Colonic mucosa (tissue), 4 donors: ENCODE results near the gene TPST2. TPM values are rescaled to one million over a fixed set of nuclear protein-coding genes. Genes with fewer than 3 reads are reported as not detected.

Experiments used
- DNase-seq: peaks from one replicate; pipeline ENCODE4 v3.0.0-alpha.2; 2020
- H3K27ac ChIP-seq: fragments of 200-600 bp; one replicate; pipeline ENCODE4 v1.8.0; 2021
- H3K27me3 ChIP-seq: fragments of 200-600 bp; one replicate; pipeline ENCODE4 v1.8.0; 2021
- H3K36me3 ChIP-seq: fragments of 200-600 bp; one replicate; pipeline ENCODE4 v1.8.0; 2021
- H3K4me1 ChIP-seq: fragments of 200-600 bp; one replicate; pipeline ENCODE4 v1.8.0; 2021; ENCODE audit warnings: mild to moderate bottlenecking
- H3K4me3 ChIP-seq: fragments of 200-600 bp; one replicate; pipeline ENCODE4 v1.8.0; 2021
- H3K9ac ChIP-seq, 2 donors: one replicate each; pipeline ENCODE4 v1.7.0; 2013; ENCODE audit warnings: control low read depth in 2 of 2, low read depth in 2 of 2, low read length in 2 of 2
- H3K9me3 ChIP-seq: fragments of 200-600 bp; one replicate; pipeline ENCODE4 v1.8.0; 2021
- intact Hi-C: fragments of 100-400 bp; cut with DNase I; formaldehyde crosslinking; loops from one replicate; pipeline ENCODE4 v1.14.1; 2022
- total RNA-seq, 2 donors: library from RNA; stranded (reverse); fragmentation: NEBNext Ultra II Directional in 1 of 2; extraction: Animal tissue kit (Norgen Biotek cat#: 25700) in 1 of 2; gene quantifications; one replicate each; pipeline ENCODE4 v1.2.1, GENCODE V29; 2021
- TF ChIP-seq, protein P1 (sequence below): fragments of 200-600 bp; IDR thresholded peaks from one replicate; pipeline ENCODE4 v1.8.0; 2022; ENCODE audit warnings: antibody characterized with exemption, mild to moderate bottlenecking
- donor health status: healthy.
- donor health status: DM: no; HTN: no; CAD: no.
- donor health status: DM: no; HTN: no; CAD: no.

TPST2 gene
- total RNA-seq, 2 donors from 2014 or later, result 13.3 to 19.9 TPM

DNA sequence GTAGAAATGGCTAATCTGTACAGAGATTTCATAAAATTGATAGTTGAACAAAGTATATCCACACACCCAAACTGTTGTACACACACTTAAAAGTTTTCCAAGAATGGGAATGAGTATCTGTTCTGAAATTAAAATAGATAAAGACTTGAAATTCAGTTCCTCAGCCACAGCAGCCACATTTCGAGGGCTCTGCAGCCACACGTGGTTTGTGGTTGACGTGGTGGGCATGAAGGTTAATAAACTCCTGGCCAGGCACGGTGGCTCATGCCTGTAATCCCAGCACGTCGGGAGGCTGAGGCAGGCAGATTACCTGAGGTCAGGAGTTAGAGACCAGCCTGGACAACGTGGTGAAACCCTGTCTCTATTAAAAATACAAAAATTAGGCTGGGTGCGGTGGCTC, 24.0 kb downstream of the TPST2 start:
- Histone ChIP-seq H3K27ac (no peak overlapping the region), H3K4me1 (no peaks in the 10 kb centered on the region), H3K9me3 (no peaks in the 10 kb centered on the region), H3K4me3 (no peak overlapping the region), H3K27me3 (no peaks in the 10 kb centered on the region), H3K9ac (no peak overlapping the region), H3K36me3 (no peaks in the 10 kb centered on the region)
- intact Hi-C loops, result no loop called here
- TF ChIP-seq, protein P1, sequence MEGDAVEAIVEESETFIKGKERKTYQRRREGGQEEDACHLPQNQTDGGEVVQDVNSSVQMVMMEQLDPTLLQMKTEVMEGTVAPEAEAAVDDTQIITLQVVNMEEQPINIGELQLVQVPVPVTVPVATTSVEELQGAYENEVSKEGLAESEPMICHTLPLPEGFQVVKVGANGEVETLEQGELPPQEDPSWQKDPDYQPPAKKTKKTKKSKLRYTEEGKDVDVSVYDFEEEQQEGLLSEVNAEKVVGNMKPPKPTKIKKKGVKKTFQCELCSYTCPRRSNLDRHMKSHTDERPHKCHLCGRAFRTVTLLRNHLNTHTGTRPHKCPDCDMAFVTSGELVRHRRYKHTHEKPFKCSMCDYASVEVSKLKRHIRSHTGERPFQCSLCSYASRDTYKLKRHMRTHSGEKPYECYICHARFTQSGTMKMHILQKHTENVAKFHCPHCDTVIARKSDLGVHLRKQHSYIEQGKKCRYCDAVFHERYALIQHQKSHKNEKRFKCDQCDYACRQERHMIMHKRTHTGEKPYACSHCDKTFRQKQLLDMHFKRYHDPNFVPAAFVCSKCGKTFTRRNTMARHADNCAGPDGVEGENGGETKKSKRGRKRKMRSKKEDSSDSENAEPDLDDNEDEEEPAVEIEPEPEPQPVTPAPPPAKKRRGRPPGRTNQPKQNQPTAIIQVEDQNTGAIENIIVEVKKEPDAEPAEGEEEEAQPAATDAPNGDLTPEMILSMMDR, result no peak
- DNase-seq, result no peak

DNA sequence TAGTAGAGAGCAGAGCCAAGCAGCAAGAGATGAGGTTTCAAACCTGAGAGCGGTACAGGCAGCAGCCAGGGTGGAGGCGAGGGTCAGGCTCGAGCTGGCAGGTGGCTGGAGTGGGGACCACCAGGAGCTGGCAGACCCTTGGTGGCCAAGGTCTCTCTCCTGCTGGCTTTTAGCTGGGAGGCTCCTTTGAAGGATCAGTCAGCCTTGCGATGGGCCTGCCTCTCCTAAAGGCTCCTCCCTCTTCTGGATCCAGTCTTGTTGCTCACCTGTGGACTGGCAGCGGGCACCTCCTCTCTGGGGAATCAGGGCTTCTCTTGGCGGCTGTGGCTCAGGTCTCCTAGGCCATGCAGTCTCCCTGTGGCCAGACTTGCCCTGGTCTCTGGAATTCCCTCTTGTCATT, 24.8 kb downstream of the TPST2 start:
- Histone ChIP-seq H3K27me3 (no peaks in the 10 kb centered on the region), H3K4me1 (no peaks in the 10 kb centered on the region), H3K36me3 (no peaks in the 10 kb centered on the region), H3K9ac (no peak overlapping the region), H3K27ac (no peak overlapping the region), H3K9me3 (no peaks in the 10 kb centered on the region), H3K4me3 (no peak overlapping the region)
- TF ChIP-seq, protein P1, result no peak
- intact Hi-C loops, result no loop called here
- DNase-seq, result no peak

DNA sequence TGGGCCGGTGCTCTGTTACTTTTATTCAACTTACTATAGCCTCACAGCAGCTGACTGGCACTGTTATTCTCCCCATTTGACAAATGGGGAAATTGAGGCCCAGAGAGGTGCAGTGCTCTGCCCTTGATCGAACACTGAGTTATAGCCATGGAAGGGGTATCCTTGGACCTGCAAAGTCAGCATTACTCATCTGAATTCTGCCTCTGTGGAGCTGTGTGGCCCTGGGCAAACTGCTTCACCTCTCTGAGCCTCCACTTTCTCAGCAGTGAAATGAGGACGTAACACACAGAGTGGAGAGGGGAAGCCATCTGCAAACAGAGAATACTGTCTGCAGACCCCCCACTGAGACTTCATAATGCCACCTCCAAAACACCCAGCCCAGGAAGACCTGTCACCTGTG, 25.3 kb downstream of the TPST2 start:
- H3K36me3 ChIP-seq, result no peaks in the 10 kb centered on the region
- no peak overlapping the region for H3K9ac ChIP-seq
- H3K9me3 ChIP-seq, result no peaks in the 10 kb centered on the region
- H3K4me3 ChIP-seq, result no peak overlapping the region
- TF ChIP-seq, protein P1, result no peak
- no peak for DNase-seq
- H3K27me3 ChIP-seq, result no peaks in the 10 kb centered on the region
- no peaks in the 10 kb centered on the region for H3K4me1 ChIP-seq
- no peak overlapping the region for H3K27ac ChIP-seq
- intact Hi-C loops, result no loop called here

GRCh38 chr22:26564181-26564580, 25.8 kb downstream of the TPST2 start:
- Histone ChIP-seq H3K9me3 (no peaks in the 10 kb centered on the region), H3K9ac (no peak overlapping the region), H3K27ac (no peak overlapping the region), H3K36me3 (no peaks in the 10 kb centered on the region), H3K27me3 (no peaks in the 10 kb centered on the region), H3K4me1 (no peaks in the 10 kb centered on the region), H3K4me3 (no peak overlapping the region)
- TF ChIP-seq, protein P1, result no peak
- intact Hi-C loops, result no loop called here
- no peak for DNase-seq

- no peaks in the 10 kb centered on the region for H3K4me1 ChIP-seq
- no peak for DNase-seq
Observed at GRCh38 chr22:26563022-26563421, 26.9 kb downstream of the TPST2 start.

More at GRCh38 chr22:26563022-26563421, 26.9 kb downstream of the TPST2 start:
- no peak overlapping the region for H3K4me3 ChIP-seq
- TF ChIP-seq, protein P1, result no peak
- no peaks in the 10 kb centered on the region for H3K36me3 ChIP-seq
- no peak overlapping the region for H3K27ac ChIP-seq
- H3K9ac ChIP-seq, result no peak overlapping the region
- no peaks in the 10 kb centered on the region for H3K27me3 ChIP-seq
- intact Hi-C loops, result no loop called here
- no peaks in the 10 kb centered on the region for H3K9me3 ChIP-seq
